Activated T-helper 17 cell treated with anti-CD3 and anti-CD28 coated beads, Interleukin-2, amount 50 U/mL, for 72 hours (primary cell): ENCODE data around the gene HEMK1. TPM values are rescaled to one million over a fixed set of nuclear protein-coding genes. Genes with fewer than 3 reads are reported as not detected.
A peak's percentile ranks its signal among the peaks of the same experiment; 100 is the strongest.

Source experiments
- ATAC-seq: fragments of 150-1000 bp; cut with Tn5 transposase; replicated peaks from 2 replicates; pipeline ENCODE4 v1.10.0; 2021; ENCODE audit warnings: mild to moderate bottlenecking, moderate library complexity
- H3K27ac Mint-ChIP-seq: one replicate; pipeline ENCODE4 v1.8.0; 2022; ENCODE audit warnings: mixed read lengths
- H3K27me3 Mint-ChIP-seq: one replicate; pipeline ENCODE4 v1.8.0; 2022; ENCODE audit warnings: mixed read lengths
- H3K36me3 Mint-ChIP-seq: one replicate; pipeline ENCODE4 v1.8.0; 2022; ENCODE audit warnings: low read depth, mild to moderate bottlenecking, mixed read lengths
- H3K4me1 Mint-ChIP-seq: one replicate; pipeline ENCODE4 v1.8.0; 2022; ENCODE audit warnings: mixed read lengths
- H3K4me3 Mint-ChIP-seq: one replicate; pipeline ENCODE4 v1.8.0; 2022; ENCODE audit warnings: mild to moderate bottlenecking, mixed read lengths
- H3K9me3 Mint-ChIP-seq: one replicate; pipeline ENCODE4 v1.8.0; 2022; ENCODE audit warnings: mixed read lengths
- total RNA-seq, 2 donors: library from RNA; stranded (reverse); gene quantifications; one replicate each; pipeline ENCODE4 v1.2.3, GENCODE V29; 2022

HEMK1 gene, protein sequence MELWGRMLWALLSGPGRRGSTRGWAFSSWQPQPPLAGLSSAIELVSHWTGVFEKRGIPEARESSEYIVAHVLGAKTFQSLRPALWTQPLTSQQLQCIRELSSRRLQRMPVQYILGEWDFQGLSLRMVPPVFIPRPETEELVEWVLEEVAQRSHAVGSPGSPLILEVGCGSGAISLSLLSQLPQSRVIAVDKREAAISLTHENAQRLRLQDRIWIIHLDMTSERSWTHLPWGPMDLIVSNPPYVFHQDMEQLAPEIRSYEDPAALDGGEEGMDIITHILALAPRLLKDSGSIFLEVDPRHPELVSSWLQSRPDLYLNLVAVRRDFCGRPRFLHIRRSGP
- 10 to 100 TPM; 47.5 to 99.2 TPM for total RNA-seq

DNA sequence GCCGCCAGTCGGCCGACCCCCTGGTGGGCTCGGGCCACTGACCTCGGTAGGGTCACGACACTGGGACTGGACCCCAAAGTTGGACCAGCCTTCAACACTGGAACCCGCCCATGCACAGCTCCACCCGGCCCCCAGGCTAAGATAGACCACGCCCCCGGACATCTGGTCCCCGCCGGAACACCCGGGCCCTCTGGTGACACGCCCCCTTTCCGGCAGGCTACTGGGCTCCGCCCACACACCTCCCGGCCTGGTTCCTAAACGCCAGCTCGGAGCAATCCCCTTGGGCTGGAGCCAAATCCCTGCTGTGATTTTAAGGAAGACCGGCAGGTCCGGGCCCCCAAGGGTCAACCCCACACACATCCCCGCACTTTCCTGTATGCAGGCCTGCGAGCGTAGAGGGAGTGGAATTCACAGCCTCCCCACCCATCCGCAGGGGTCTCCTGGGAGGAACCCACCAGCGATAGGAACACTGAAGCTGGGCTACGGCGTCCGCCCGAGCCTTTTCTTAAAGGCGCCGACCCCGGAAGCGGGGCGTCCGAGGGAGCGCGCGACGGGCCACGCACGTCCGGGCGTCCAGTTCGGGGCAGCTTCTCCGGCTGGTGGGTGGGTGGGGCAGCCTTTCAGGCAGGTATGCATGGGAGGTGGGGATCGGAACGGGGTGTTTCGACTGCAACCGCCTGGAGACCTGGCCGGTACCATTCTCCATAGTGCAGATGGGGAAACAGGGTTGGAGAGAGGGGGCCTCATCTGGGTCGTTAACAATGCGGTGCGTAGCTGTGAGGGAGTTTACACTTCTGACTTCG, at the start of gene HEMK1:
Gene HEMK1, plus strand, starts transcription at position 576 of the 803 bp plus-strand sequence. CDS start 1,583 bp downstream, outside the sequence.
- peak; percentile 31 for ATAC-seq
- Mint-ChIP-seq H3K4me1 (peaks cover 35% of the 10 kb centered on the region), H3K9me3 (no peaks in the 10 kb centered on the region), H3K4me3 (peak within 1 kb of the TSS; percentile 93), H3K36me3 (peaks cover 63% of the 10 kb centered on the region), H3K27ac (peak within 1 kb of the TSS; percentile 94), H3K27me3 (no peaks in the 10 kb centered on the region)

GRCh38 chr3:50520849-50521248, 48.5 kb upstream of the HEMK1 start:
- no peak for ATAC-seq
- no peaks in the 10 kb centered on the region for H3K36me3 Mint-ChIP-seq
- no peak overlapping the region for H3K4me3 Mint-ChIP-seq
- H3K27me3 Mint-ChIP-seq = no peaks in the 10 kb centered on the region
- H3K27ac Mint-ChIP-seq = no peak overlapping the region
- H3K4me1 Mint-ChIP-seq = peaks cover 5% of the 10 kb centered on the region
- H3K9me3 Mint-ChIP-seq = no peaks in the 10 kb centered on the region

GRCh38 chr3:50521572-50521971, 47.8 kb upstream of the HEMK1 start:
- no peak for ATAC-seq
- peak overlapping the region; percentile 13 for H3K27ac Mint-ChIP-seq
- no peaks in the 10 kb centered on the region for H3K27me3 Mint-ChIP-seq
- peaks cover 5% of the 10 kb centered on the region for H3K4me1 Mint-ChIP-seq
- H3K9me3 Mint-ChIP-seq = no peaks in the 10 kb centered on the region
- no peak overlapping the region for H3K4me3 Mint-ChIP-seq
- no peaks in the 10 kb centered on the region for H3K36me3 Mint-ChIP-seq

DNA sequence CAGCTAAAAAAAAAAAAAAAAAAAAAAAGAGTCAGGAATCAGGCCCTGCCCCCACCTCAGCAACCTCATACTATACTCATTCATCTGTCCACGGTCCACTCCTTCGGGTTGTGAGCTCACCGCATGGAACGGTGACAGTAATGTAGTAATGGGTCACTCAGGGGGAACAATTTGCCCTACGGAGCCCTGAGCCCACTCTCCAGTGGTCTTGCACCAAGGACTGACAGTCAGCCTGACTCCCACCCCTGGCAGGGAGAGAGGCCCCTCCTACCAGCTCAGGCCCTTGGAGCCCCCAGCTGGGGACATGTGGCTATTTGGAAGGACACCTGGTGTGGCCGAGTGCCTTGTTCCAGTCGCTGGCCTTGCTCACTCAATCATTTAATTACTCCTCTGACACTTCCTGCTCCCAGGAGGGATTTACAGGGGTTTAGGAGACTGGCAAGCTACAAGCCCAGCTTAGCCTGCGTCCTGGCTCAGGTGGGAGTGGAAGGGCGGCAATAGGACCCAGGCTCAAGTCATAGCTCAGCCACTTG, 46.0 kb upstream of the HEMK1 start:
- H3K4me3 Mint-ChIP-seq = no peak overlapping the region
- H3K9me3 Mint-ChIP-seq = no peaks in the 10 kb centered on the region
- H3K36me3 Mint-ChIP-seq = no peaks in the 10 kb centered on the region
- H3K27ac Mint-ChIP-seq = no peak overlapping the region
- H3K4me1 Mint-ChIP-seq = peaks cover 5% of the 10 kb centered on the region
- no peak for ATAC-seq
- H3K27me3 Mint-ChIP-seq = peaks cover 3% of the 10 kb centered on the region

DNA sequence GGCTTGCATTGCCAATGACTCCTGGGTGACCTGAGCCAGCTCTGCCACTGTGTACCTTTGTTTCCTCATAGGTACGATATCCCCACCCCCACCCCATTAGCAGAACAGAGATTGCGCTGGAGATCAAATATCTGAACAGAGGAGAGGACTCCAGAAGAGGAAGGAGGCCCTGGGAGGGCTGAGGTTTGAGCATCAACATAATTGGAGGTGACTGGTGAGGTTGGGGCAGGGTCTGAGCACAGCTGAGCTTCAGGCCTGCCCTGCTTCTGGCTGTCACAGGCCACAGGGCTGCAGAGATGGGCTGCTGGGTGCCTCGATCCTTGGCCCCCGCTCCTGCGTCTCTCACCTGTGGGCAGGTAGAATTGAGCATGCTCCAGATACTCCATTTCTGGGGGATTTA, 44.6 kb upstream of the HEMK1 start:
- Mint-ChIP-seq H3K9me3 (no peaks in the 10 kb centered on the region), H3K27ac (no peak overlapping the region), H3K27me3 (peaks cover 13% of the 10 kb centered on the region), H3K36me3 (no peaks in the 10 kb centered on the region), H3K4me1 (no peaks in the 10 kb centered on the region), H3K4me3 (no peak overlapping the region)
- ATAC-seq = no peak

- H3K9me3 Mint-ChIP-seq = no peaks in the 10 kb centered on the region
- H3K27ac Mint-ChIP-seq = no peak overlapping the region
- no peaks in the 10 kb centered on the region for H3K36me3 Mint-ChIP-seq
- H3K4me1 Mint-ChIP-seq = no peaks in the 10 kb centered on the region
- no peak overlapping the region for H3K4me3 Mint-ChIP-seq
- H3K27me3 Mint-ChIP-seq = peaks cover 15% of the 10 kb centered on the region
- ATAC-seq = no peak
Measured at GRCh38 chr3:50525191-50525910, 44.0 kb upstream of the HEMK1 start.

DNA sequence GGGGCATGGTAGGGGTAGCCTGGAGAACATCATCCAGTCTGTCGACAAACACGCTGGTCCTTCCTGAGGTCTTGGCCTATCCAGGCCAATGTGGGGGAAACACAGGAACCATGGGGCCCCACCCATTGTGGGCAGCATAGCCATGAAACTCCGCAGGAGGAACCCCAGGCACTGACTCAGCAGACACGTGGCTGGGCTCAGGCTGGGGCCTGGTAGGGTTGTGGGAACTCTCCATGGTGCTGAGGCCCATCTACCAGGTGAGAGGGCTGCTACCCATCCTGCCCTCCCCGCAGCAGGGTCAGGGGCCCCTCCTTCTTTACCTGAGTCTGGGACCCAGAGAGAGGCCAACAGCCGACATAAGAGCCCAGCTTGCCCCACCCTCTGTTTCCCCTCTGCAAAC, 43.3 kb upstream of the HEMK1 start:
- Mint-ChIP-seq H3K27ac (no peak overlapping the region), H3K4me3 (no peak overlapping the region), H3K27me3 (peaks cover 15% of the 10 kb centered on the region), H3K36me3 (no peaks in the 10 kb centered on the region), H3K4me1 (no peaks in the 10 kb centered on the region), H3K9me3 (no peaks in the 10 kb centered on the region)
- ATAC-seq = peak; percentile 90

DNA sequence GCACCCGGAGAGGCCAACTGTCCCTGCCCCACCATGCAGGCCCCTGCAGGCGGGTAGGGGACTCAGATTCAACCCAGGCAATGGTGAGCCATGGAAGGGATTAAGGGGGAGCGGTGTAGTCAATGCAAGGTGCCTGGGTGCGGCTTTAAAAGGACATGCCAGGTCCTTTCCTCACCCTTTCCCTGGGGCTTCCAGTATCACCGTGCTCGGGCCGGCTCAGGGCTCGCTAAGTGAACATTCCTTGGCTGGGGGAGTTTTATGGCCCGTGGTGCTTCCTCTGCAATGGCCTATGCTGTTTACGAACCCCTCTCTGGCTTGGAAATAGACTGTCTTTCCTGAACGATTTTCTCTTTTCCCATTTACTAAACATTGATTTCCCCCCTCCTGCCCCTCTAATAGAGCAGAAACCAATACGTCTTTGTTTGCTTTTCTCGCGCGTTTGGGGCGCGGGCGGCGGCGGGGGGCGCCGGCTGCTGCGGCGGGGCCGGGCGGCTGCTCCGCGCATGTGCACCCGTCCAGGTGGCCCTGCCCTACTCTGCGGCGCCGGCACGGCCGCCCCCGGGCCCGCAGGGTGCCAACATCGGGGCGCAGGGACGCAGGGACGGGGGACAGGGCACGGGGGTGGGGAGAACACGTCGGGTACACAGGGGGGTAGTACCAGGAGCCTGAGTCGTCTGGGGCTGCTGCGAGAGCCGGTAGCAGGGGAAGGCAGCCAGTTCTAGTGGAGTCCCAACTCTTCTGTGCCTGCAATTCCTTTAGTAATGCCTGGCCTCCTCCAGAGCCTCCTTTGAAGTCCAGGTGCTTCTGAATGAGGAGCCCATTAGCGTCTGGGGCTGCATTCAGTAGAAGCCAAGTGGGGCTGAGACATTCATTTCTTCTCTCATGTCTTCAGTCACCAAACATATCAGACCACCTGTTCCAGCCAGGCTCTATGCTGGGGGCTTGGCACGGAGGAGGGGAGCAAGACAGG, 39.0 kb upstream of the HEMK1 start:
- Mint-ChIP-seq H3K4me1 (no peaks in the 10 kb centered on the region), H3K4me3 (no peak overlapping the region)
- no peak for ATAC-seq

GRCh38 chr3:50531201-50531600, 38.1 kb upstream of the HEMK1 start:
- Mint-ChIP-seq H3K4me3 (no peak overlapping the region), H3K27me3 (peaks cover 15% of the 10 kb centered on the region), H3K4me1 (no peaks in the 10 kb centered on the region), H3K9me3 (no peaks in the 10 kb centered on the region), H3K27ac (no peak overlapping the region), H3K36me3 (no peaks in the 10 kb centered on the region)
- peak; percentile 56 for ATAC-seq

More for the DNA sequence above, 39.0 kb upstream of the HEMK1 start:
- Mint-ChIP-seq H3K27ac (no peak overlapping the region), H3K9me3 (no peaks in the 10 kb centered on the region), H3K36me3 (no peaks in the 10 kb centered on the region), H3K27me3 (peaks cover 15% of the 10 kb centered on the region)

DNA sequence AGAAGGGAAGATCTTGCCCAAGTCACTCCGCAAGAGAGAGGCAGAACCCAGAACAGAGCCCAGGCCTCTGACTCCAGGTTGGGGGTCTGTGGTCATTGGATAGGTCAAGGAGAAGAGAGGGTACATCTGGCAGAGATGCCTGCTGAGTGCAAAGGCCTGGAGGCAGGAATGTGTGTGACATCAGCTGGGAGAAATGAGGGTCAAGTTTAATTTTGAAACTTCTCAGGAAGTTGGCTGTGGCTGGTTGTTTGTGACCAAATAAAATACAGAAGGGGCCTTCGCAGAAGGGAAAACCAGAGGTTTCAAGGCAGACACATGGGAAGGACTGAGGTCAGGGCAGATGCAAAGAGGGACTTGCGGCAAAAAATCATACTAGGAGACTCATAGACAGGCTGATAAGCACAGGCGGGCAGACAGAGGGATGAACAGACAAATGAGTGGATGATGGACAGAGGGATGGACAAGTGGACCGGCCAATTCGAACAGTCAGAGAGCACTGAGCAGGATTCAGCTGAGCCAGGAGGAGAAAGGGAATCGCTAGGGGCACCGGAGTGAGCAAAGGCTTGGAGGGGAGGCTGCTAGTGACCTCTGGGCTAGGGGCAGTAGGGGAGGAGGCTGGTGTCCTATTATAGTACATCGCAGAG, 37.1 kb upstream of the HEMK1 start:
- no peak overlapping the region for H3K4me3 Mint-ChIP-seq
- H3K9me3 Mint-ChIP-seq = no peaks in the 10 kb centered on the region
- H3K27ac Mint-ChIP-seq = no peak overlapping the region
- no peak for ATAC-seq
- no peaks in the 10 kb centered on the region for H3K36me3 Mint-ChIP-seq
- H3K4me1 Mint-ChIP-seq = no peaks in the 10 kb centered on the region
- peaks cover 23% of the 10 kb centered on the region for H3K27me3 Mint-ChIP-seq

DNA sequence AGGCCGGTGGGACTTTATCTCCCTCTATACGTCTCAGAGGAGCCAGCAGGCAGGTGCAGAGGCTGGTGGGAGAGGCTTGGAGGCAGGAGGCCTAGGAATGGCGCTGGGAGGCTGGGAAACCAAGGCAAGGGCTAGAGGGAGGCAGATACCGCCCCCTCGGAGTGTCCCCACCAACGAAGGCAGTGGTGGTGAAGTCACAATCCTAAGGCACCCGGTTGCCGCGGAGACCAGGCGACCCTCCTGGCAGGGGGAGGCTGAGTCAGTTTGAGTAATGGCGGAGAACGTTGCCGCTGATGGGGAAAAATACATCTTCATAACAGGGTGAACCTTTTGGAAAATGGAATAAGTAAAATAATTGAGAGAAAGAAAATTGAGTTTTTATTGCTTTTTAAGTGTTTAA, 36.0 kb upstream of the HEMK1 start:
- Mint-ChIP-seq H3K9me3 (no peaks in the 10 kb centered on the region), H3K4me3 (no peak overlapping the region), H3K4me1 (no peaks in the 10 kb centered on the region), H3K36me3 (no peaks in the 10 kb centered on the region), H3K27me3 (peaks cover 25% of the 10 kb centered on the region), H3K27ac (peak overlapping the region; percentile 34)
- no peak for ATAC-seq

DNA sequence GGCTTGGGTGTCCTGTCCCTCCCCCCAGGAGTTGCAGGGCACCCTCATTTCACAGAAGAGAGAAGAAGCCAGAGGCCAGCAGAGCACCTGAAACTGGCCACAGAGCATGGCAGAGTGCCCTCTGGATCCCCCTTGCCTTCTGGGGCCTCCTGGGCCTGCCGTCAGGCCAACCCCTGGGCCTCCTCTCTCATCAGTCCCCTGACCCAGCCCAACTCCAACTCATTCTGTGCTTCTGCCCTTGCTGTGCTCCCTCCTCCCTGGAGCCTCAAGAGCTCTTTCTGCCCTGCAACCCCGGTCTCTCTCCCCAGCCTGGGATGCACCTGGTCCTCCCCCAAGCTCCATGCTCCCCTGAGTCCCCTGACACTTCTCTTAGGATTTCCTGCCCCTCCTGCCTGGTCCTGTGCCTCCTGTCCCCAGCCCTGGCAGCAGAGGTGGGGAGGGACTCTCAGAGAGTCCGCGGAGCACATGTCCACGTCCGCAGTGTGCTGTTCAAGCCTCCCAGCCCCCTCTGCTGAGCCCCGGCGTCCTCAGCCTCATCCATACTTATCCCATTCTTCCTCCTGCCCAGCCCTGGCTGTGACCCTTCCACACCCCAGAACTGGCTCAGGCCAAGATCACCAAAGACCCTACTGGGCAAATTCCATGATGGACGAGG, 35.4 kb upstream of the HEMK1 start:
- Mint-ChIP-seq H3K9me3 (no peaks in the 10 kb centered on the region), H3K36me3 (no peaks in the 10 kb centered on the region), H3K27ac (no peak overlapping the region), H3K4me3 (no peak overlapping the region), H3K4me1 (no peaks in the 10 kb centered on the region), H3K27me3 (peaks cover 24% of the 10 kb centered on the region)
- ATAC-seq = no peak
